Osteocyte (in vitro differentiated cells): ENCODE measurements around the gene SLC44A3. TPM values are rescaled to one million over a fixed set of nuclear protein-coding genes. Genes with fewer than 3 reads are reported as not detected.

ENCODE experiments used
- DNase-seq: peaks from one replicate; pipeline ENCODE4 v3.0.0; 2021; ENCODE audit warnings: mixed read lengths; ENCODE audit not compliant: unreplicated experiment; ENCODE audit errors: extremely low spot score
- H3K27ac Mint-ChIP-seq: one replicate; pipeline ENCODE4 v1.8.0; 2021; ENCODE audit warnings: mild to moderate bottlenecking, mixed read lengths; ENCODE audit not compliant: unreplicated experiment
- H3K27me3 Mint-ChIP-seq: one replicate; pipeline ENCODE4 v1.8.0; 2021; ENCODE audit warnings: mixed read lengths; ENCODE audit not compliant: unreplicated experiment
- H3K36me3 Mint-ChIP-seq: one replicate; pipeline ENCODE4 v1.8.0; 2021; ENCODE audit warnings: mixed read lengths; ENCODE audit not compliant: unreplicated experiment
- H3K4me1 Mint-ChIP-seq: one replicate; pipeline ENCODE4 v1.8.0; 2021; ENCODE audit warnings: mixed read lengths; ENCODE audit not compliant: unreplicated experiment
- H3K4me3 Mint-ChIP-seq: one replicate; pipeline ENCODE4 v1.8.0; 2021; ENCODE audit warnings: mild to moderate bottlenecking, moderate library complexity, mixed read lengths; ENCODE audit not compliant: unreplicated experiment
- H3K9me3 Mint-ChIP-seq: one replicate; pipeline ENCODE4 v1.8.0; 2021; ENCODE audit warnings: mixed read lengths; ENCODE audit not compliant: unreplicated experiment
- CTCF ChIP-seq: fragments of 200-600 bp; sonication (generic); IDR thresholded peaks from 2 replicates; pipeline ENCODE4 v1.5.0; 2021; ENCODE audit warnings: antibody characterized with exemption, mild to moderate bottlenecking, moderate library complexity
- total RNA-seq: library from RNA; stranded (reverse); gene quantifications from 2 replicates; pipeline ENCODE4 v1.2.1, GENCODE V29; 2021

SLC44A3 gene
- total RNA-seq, 1 donor from 2014 or later, result 2.8 TPM

DNA sequence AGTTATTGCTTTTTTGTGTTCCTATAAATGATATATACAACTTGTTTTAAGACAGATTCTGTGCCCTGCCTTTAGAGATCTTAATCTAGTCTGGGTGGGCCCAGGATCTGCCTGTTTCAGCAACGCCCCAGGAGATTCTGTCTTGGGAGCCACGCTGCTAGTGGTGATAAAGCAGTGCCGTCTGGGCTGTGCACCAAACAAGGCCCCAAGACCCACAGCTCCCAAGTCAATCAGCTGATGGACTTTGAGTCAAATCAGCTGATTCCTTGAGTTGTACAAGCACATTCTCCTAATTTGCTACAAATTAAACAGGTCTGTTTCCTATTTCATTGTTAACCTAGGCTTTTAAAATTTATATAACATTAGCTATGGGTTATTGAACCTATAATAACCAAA lies 15.7 kb upstream of the SLC44A3 start:
- H3K4me1 Mint-ChIP-seq, result peaks cover 13% of the 10 kb centered on the region
- no peak for DNase-seq
- TF ChIP-seq CTCF, result no peak
- no peak overlapping the region for H3K4me3 Mint-ChIP-seq
- H3K36me3 Mint-ChIP-seq, result no peaks in the 10 kb centered on the region
- H3K27ac Mint-ChIP-seq, result no peak overlapping the region
- H3K9me3 Mint-ChIP-seq, result no peaks in the 10 kb centered on the region
- peaks cover 2% of the 10 kb centered on the region for H3K27me3 Mint-ChIP-seq

DNA sequence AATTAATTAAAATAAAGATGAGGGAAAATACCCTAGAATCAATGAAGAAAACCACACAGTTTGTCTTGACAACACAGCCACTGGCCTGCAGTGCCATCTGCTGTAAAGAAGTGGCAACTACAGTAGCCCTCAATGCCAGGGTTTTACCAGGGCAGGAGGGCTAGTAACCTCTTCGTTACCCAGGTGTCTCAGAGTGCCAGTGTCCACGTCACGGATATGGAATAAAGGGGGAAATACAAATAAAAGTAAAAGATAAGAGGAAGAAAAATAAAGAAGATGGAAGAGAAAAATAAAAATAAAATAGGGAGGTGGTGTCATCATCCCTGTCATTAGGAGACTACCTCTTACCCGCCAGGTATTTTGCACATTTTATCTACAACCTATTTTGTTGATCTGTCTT lies 14.2 kb upstream of the SLC44A3 start:
- Mint-ChIP-seq H3K27me3 (peaks cover 2% of the 10 kb centered on the region), H3K9me3 (no peaks in the 10 kb centered on the region), H3K36me3 (no peaks in the 10 kb centered on the region), H3K27ac (no peak overlapping the region), H3K4me3 (no peak overlapping the region), H3K4me1 (peaks cover 13% of the 10 kb centered on the region)
- peak; percentile 99 for TF ChIP-seq CTCF
- no peak for DNase-seq

GRCh38 chr1:94806441-94806871 lies 13.7 kb upstream of the SLC44A3 start:
- H3K27ac Mint-ChIP-seq, result no peak overlapping the region
- no peaks in the 10 kb centered on the region for H3K9me3 Mint-ChIP-seq
- peaks cover 12% of the 10 kb centered on the region for H3K4me1 Mint-ChIP-seq
- no peaks in the 10 kb centered on the region for H3K36me3 Mint-ChIP-seq
- no peak for TF ChIP-seq CTCF
- no peak overlapping the region for H3K4me3 Mint-ChIP-seq
- H3K27me3 Mint-ChIP-seq, result peaks cover 2% of the 10 kb centered on the region
- DNase-seq, result no peak

DNA sequence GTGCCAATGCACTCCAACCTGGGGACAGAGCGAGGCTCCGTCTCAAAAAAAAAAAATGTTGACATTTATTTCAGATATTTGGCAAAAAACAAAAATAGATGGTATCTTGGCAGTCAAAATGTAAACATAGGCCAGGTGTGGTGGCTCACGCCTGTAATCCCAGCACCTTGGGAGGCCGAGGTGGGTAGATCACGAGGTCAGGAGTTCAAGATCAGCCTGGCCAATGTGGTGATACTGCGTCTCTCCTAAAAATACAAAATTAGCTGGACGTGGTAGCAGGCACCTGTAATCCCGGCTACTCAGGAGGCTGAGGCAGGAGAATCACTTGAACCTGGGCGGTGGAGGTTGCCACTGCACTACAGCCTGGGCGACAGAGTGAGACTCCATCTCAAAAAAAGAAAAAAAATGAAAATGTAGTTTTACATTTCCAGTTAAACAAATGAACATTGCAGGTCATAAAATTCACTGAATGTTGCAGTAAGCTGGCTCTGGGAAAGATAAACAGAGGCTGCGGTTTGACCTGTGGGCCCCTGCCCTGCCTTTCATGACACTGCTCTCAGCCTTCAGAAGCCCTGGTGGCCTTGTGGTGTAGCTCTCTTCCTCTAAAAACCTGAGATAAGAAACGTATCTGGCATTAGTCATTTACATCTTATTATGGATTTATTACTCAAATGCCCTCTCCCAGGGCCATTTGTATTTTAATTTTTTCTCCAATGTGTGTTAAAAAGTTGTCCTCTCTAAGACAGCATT lies 12.2 kb upstream of the SLC44A3 start:
- H3K36me3 Mint-ChIP-seq, result no peaks in the 10 kb centered on the region
- TF ChIP-seq CTCF, result no peak
- no peaks in the 10 kb centered on the region for H3K9me3 Mint-ChIP-seq
- DNase-seq, result no peak
- H3K4me1 Mint-ChIP-seq, result peaks cover 2% of the 10 kb centered on the region
- H3K27me3 Mint-ChIP-seq, result peaks cover 2% of the 10 kb centered on the region
- no peak overlapping the region for H3K27ac Mint-ChIP-seq
- H3K4me3 Mint-ChIP-seq, result no peak overlapping the region

GRCh38 chr1:94808669-94809068 lies 11.5 kb upstream of the SLC44A3 start:
- DNase-seq, result no peak
- no peak overlapping the region for H3K27ac Mint-ChIP-seq
- H3K9me3 Mint-ChIP-seq, result no peaks in the 10 kb centered on the region
- TF ChIP-seq CTCF, result no peak
- no peak overlapping the region for H3K4me3 Mint-ChIP-seq
- H3K27me3 Mint-ChIP-seq, result peaks cover 8% of the 10 kb centered on the region
- no peaks in the 10 kb centered on the region for H3K36me3 Mint-ChIP-seq
- H3K4me1 Mint-ChIP-seq, result peaks cover 2% of the 10 kb centered on the region
